Kasumi-1 (cell line): ENCODE data around the gene C4orf50.
A peak's percentile ranks its signal among the peaks of the same experiment; 100 is the strongest.
"Not testable (repeated sequence)": the region's sequence is repeated elsewhere in the genome, so short reads cannot be mapped to it uniquely, and the experiment has no call there.

ENCODE experiments used
- DNase-seq, 2 experiments: peaks; one replicate each; lab custom pipeline; 2025; lab: John Stamatoyannopoulos, UW

C4orf50 gene

GRCh38 chr4:6017030-6017429 lies 1.2 kb downstream of the C4orf50 start:
- no peak for DNase-seq

DNA sequence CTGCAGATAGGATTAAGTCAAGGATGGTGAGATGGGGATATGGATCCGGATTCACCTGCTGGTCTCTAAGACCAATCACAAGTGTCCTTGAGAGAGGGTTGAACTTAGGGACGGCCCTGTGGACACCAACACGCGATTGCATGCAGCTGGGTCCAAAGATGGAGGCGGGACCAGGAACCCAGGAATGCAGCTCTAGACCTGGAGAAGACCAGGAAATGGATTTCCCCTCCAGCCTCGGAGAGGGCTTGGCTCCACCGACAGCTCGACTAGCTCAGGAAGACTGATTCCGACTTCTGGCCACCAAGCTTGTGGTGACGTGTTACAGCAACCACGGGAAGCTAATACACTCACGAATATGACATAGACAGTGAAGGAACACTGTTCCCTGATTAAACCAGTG lies 4.7 kb downstream of the C4orf50 start:
- DNase-seq: no peak

DNA sequence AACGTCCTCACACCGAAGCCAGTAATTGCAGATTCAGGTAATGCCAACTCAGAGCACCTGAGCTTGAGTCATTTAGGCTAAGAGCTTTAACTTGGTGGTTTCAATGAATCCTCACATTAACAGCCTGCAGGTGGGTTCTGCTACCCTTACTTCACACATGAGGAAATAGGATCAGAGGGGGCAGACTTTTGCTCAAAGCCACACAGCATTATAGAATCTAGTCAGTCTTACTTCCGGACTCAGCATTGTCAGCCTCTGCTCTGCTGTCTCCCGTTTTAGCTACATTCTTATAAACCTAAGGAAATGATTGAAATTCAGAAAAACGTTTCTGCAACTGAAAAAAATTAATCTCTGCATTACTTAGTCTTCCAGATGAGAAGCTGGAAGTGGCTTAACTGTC lies 6.0 kb downstream of the C4orf50 start:
- DNase-seq: no peak

DNA sequence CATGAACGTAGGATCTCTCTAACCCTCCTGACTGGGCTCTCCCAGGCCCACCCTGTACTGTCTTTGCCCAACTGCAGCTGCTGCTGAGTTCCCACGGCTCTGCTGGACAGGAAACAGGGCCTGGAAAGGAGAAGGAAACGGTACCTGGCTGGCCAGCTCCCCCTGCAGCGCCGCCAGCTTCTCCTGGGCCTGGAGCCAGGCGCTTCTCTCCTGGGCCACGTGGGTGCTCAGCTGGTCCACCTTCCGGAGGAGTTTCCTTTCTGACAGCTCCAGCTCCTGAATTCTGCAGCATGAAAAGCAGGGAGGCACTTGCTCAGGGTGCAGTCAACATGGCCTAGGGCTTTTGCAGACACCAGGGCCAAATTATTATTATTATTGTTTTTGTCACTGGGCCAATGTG lies 6.5 kb downstream of the C4orf50 start:
- DNase-seq: peak; percentile 61 to 68

DNA sequence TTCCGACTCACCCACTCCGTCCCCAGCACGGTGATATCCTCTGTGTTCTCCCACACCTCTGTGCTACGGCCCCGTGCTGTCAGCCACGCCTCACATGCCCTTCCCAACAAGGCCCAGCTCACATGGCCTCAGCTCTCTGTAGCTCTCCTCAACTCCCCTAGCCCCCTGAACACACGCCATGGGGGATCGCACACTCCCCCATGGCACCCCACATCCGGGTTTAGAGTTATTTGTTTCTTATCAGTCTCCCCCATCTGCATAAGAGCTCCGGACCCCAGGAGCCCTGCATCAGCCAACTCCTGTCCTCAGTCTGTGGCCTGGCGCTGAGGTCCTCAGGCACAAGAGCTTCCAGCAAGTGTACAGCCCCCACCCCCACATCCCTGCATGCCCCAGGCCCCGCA lies 7.0 kb downstream of the C4orf50 start:
- DNase-seq: peak in 1 of 2 experiments; percentile 46

DNA sequence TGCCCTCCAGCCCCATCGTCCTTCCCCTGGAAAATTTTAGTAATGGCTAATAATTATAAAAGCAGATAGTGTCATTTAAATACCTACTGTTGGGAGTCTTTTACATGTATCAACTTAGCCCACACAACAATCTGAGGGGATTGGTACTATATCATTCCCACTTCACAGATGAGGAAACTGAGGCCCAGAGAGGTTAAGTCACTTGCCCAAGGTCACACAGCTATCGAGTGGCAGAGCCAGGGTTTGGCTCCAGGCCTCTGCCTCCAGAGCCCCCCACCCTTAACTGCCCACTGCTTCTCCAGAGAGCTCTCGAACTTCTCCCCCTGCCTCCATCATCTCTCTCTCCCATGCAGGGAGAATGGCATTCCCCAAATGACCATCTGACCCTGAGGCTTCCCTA lies 7.4 kb downstream of the C4orf50 start:
- no peak for DNase-seq

GRCh38 chr4:6009452-6009851 lies 8.8 kb downstream of the C4orf50 start:
- DNase-seq: no peak

DNA sequence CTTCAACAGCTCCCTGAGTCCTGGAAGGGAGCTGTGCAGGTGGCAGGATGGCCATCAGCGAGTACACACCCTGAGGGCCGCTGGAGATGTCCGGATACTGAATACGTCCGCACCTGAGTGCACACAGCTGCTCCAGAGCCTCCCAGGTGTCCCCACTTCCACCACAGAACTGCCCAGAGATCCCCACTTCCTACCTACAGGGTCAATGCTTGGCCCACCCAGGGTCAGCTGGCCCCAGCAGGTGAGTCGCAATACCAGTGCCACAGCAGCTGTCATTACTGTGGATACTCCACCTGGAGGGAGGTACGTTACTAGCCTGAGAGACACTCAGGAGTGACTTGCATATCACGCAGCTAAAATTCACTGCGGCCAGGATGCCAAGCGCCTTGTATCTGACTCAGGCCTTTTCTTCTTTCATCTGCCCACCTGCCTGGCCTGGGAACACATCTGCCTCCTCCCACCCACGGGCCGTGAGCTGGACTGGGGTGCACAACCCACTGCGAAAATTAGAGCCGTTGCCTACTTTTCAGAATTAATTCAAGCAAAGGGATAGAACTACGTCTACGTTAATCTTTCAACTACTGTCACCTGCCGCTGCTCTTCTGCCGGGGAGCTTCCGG lies 9.4 kb downstream of the C4orf50 start:
- no peak for DNase-seq

DNA sequence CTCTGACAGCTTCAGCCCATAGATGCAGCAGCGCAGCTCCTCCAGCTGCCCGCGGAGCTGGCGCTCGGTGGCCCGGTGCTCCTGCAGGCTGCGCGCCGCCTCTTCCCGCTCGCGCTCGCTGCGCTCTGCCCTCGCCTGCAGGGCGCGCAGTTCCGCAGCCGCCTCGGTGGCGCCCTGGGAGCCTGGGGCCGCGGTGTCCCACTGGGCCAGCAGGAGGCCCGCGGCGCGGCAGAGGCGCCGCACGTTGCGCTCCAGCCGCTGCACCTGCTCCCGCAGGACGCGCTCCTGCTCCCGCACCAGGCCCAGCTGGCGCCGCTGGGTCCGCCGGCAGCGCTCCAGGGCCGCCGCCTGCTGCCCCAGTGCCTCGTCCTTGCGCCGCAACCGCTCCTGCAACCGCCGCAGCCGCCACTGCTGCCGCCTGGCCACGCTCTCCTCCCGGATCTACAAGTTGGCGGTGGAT lies 10.1 kb downstream of the C4orf50 start:
- DNase-seq: peak; percentile 3 to 21

- no peak for DNase-seq
These were observed 13.1 kb downstream of the C4orf50 start for GRCh38 chr4:6005175-6005574.

GRCh38 chr4:6003485-6003884 lies 14.7 kb downstream of the C4orf50 start:
- not testable (repeated sequence) for DNase-seq

- no peak for DNase-seq
These were observed 15.3 kb downstream of the C4orf50 start for GRCh38 chr4:6002926-6003325.

GRCh38 chr4:6002492-6002833 lies 15.8 kb downstream of the C4orf50 start:
- no peak for DNase-seq

GRCh38 chr4:6001680-6002491 lies 16.3 kb downstream of the C4orf50 start:
- no peak for DNase-seq

GRCh38 chr4:5999830-6000365 lies 18.3 kb downstream of the C4orf50 start:
- no peak for DNase-seq

GRCh38 chr4:5999356-5999755 lies 18.9 kb downstream of the C4orf50 start:
- DNase-seq: no peak

- DNase-seq: peak; percentile 54 to 70
These were observed 19.8 kb downstream of the C4orf50 start for GRCh38 chr4:5998333-5998936.

DNA sequence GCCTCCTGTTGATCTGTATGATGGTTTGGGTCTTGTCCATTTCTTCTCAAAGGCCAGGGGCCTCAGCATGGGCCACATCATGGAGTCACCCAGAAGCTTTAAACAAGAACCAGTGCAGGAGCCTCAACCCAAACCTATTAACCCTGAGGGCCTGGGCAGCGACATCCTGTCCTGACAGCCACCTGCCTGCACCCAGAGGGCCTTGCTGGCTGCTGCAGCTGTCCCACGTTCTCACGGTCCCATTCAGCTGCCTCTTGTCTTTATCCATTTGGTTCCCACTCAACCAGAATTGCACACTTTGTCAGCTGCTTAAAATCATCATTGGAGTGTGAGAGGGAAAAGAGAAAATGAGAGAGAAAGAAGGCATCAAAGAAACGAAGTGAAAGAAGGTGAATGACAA lies 21.6 kb downstream of the C4orf50 start:
- no peak for DNase-seq

GRCh38 chr4:5995901-5996623 lies 22.2 kb downstream of the C4orf50 start:
- no peak for DNase-seq

DNA sequence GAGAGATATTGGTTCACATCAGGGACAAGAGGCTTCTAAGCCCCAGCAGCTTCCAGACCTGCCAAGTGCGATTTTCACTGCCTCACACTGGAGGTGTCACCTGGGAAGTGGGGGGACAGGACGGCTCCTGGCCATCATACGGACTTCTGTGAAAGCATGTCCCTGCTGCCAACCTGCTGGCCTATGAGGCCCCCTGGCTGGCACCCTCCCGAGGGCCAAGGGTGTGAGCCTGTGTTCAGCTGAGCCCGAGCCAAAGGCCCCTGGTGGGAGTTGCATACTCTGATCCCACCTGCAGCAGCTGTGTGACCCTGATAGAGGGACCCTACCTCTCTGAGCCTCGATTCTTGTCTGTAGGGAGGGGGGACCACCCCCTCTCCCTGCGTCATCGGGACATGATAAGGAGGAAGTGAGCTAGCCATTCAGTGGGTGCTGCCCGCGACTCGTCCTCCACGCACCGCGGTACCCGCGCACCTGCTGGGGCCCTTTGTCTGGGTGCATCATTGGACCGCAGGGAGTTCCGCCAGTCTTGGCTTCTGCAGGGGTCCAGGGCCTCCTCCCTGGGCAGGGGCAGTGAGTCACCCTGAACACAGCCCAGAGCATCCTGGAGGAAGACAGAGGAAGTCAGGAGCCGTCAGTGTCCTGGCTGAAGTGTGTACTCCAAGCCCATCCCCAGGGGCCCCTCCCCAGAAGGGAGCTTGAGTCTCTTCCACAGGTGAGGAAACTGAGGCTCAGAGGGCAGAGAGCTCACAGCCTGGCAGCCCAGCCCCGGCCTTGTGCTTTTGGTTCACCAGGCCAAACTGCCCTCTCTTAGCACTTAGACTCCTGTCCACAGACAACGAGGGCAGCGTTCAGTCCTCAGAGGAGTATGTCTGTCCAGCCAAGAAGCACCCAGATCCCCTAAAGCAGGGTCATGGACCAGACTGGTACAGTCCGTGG lies 24.1 kb downstream of the C4orf50 start:
- DNase-seq: no peak

DNA sequence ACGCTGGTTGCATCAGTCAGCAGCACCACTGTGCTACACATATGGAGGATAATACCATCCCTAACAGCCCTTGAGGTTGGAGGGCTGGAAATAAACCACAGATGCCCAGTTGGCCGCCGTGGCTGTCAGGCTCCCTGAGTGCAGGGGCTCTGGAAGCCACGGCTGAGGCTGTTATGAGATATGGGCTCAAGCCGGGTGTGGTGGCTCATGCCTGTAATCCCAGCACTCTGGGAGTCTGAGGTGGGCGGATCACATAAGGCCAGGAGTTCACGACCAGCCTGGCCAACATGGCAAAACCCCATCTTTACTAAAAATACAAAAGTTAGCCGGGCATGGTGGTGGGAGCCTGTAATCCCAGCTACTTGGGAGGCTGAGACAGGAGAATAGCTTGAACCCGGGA lies 24.9 kb downstream of the C4orf50 start:
- DNase-seq: not testable (repeated sequence)
